Activated T-helper 9 cell treated with anti-CD3 and anti-CD28 coated beads, Interleukin-2, amount 50 U/mL, for 16 hours (primary cell): ENCODE measurements around the gene VPS16.

Source experiments
- DNase-seq: peaks from one replicate; pipeline ENCODE4 v3.0.0-alpha.2; 2020; ENCODE audit warnings: low read depth

VPS16 gene

DNA sequence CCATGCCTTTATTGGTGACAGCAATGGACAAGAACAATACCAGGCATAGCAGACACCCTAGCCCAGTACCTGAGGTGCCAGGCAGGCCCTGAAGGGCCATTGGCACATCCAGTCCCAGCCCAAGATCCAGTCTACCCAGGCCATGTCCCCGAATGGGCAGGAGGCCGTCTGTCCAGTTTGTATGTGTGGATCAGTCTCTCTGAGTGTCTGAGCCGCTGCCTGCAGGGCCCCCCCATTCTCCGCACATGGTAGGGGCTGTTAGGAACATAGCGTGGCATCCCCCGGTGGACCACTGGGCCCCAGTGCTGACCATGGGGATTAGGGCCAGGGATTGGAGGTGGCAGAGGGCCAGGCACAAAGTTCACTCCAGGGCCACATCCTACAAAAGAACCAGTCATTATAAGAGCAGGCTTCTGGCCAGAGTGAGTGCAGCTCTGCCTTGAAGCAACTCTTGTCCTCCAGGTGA is 5.2 kb upstream of the VPS16 start:
- no peak for DNase-seq

DNA sequence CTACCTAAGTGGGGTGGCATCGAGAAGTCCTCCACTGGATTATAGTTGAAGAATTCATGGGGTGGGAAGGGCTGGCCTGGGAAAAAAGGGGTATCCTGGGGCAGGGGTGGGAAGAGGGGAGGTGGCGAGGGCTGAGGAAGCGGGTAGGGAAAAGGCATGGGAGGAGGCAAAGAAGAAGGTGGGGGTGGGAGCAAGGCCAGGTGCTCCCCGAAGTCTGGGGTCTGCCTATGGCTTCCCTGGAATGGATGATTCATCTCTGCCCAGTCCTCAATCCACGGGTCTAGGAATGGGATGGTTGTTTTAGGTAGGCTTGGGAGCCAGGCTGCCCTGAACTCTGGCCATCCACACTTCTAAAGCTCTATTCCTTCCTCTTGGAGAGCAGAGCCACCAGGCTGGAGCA is 4.5 kb upstream of the VPS16 start:
- DNase-seq = no peak

DNA sequence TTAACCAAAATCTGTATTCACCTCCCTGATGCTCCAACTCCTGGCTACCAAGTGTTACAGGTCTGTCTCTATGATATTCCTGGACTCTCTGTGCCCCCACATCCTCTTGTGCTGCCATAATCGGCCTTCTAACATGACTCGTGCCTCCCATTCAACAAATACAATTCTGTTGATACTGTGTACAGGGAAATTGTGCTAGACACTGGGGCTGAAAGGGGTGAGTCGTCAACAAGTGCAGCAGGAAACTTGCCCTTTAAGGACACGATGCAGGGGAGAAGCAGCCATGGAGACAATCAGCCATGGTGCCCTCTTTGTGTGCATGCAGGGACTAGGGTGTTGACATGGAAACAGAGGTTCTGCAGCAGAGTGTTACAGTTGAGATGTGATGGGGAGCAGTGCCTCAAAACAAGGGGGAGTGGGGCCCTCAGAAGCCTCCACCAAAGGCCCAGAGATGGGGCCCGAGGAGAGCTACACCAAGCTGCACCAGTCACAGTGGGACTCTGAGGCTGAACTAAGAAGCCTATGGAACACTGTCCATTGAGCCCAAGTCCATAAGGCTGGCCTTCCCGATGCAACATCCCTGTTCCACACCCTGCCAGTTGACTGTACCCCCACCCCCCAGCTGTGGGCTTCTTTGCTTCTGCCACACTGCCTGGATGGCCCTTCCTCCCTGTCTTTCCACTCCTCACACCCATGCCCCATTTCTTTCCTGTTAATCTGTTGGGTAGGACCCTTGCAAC is 3.2 kb upstream of the VPS16 start:
- no peak for DNase-seq

DNA sequence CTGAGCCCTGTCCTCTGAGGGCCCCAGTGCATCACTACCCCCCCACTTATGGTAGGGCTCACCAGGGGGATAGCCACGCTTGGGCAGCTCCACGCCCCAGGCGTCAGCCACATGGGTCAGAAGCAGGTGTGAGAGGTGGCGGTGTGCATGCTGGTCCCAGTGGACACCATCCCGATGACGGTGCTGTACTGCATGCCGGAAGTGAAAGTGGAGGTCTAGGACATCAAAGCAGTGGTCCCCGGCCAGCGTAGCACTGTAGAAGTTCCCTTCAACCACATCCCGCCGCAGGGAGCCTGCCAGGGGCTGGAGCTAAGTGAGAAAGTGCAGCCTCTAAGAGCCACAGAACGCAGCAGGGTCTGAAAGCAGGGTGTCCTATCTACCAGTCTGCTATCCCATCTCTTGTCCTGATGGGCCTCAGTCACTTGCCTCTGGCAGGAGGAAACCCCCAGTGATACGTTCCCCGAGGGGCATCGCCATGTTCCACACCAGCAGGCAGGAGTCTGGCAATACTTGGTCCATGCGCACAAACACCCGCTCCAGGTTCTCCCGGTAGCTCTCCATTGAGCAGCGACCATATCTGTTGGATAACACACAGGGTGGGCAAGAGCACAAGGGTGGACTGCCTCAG is 2.3 kb upstream of the VPS16 start:
- DNase-seq = no peak

DNA sequence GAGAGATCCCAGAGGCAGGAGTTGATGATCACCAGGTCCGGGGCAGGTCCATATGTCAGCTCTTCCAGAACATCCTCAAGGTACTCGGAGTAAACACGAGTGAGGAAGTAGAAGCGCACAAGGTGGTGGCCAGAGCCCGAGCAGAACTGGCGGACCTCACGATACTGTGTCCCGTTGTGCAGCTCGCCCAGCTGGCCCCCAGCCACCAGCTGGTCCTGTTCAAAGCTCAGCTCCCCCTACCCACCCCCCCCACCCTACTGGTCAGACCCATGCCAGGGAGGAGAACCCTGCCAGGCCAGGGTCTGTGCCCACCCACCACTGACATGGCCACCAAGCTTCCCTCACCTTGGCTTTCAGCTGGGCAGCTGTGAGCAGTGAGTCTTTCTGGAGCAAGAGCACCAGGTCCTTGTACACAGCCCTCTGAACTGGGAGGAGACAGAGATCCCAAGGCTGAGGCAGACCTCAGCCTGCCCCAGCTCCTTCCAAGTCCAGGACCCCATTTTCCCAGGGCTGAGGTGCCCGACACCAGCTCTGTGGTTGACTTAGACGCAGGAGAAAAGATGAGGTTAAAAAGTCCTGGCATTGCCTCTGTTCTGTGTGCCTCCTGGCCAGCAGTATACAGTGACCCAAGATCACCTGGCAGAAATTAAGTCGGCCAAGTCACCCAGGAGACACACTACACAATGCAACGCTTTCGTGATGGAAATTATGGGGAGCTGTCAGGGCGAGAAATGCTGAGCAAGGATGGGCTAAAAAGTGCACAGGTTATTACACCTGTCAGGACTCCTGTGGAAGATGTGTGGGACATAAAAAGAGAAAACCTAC is 1.5 kb upstream of the VPS16 start:
- DNase-seq = no peak

DNA sequence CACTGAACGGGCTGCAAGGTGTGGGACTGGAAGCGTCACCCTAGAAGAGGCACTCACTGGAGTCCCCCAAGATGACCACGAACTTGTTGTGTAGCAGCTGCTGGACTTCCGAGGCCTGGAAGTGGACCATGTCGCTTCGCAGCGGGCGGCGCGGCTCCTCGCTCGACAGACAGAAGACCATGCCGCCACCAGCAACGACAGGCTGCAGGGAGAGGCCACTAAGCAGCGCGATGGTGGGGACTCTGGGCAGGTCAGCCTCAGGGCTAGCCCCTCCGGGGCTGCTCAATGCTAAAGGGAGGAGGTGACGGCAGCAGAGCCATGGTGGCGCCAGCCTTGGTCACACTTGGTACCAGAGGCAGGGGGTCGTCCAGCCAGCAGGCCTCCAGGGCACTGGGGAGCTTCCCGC is 810 bp upstream of the VPS16 start:
- DNase-seq = no peak

DNA sequence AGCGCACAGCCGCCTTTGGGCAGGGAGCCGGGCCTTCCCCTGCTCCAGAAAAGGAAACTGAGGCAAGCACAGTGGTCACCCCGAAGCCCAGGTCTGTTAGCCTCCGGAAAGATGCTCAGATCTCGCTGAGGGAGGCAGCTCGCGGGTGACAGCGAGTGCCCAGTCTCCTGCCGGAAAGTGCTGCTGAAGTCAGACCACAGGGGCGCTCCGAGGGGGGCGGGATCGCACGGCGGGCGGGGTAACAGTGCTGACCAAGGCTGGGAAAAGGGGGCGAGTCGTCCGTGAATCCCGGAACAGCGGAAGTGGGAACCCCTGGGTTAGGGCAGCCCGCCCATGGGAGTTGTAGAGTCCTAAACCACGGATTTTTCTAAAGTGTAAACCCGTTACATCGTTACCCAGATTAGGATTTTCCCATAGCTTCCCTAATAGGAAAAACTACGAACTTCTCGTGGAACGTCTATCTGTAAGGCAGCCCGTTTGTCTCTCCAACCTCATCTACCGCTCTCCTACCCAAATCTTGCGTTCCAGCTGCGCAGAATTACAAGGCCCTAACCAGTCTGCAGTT is 504 bp downstream of the VPS16 start:
- peak; percentile 20 for DNase-seq

DNA sequence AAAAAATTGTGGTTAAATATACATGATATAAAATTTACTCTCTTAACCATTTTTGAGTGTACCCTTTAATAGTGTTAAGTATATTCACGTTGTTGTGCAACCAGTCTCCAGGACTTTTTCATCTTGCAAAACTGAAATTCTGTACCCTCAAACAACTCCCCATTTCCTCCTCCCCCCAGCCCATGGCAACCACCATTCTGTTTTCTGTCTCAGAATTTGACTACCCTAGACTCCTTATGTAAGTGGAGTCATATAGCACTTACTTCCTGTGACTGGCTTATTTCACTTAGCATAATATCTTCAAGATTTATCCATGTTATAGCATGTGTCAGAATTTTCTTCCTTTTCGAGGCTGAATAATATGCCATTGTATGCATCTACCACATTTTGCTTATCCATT is 5.1 kb downstream of the VPS16 start:
- DNase-seq = no peak

DNA sequence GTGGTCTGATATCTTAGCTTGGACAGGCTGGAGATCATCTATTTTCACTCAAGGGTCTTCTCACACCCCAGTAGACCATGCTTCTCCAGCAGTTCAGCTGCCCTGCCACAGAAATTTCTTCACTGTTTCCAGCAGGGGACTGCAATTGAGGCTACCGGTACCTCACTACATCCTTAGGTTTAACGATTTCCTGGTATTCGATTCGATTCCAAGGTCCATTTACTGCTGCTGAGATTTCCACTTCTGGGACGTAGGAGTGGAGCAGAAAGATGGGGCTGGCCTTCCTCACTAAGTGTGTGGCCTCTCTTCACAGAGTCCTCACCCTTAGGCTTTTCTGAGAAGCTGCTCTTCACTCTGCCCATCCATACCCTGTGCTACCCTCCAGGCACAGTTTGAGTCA is 6.2 kb downstream of the VPS16 start:
- no peak for DNase-seq

DNA sequence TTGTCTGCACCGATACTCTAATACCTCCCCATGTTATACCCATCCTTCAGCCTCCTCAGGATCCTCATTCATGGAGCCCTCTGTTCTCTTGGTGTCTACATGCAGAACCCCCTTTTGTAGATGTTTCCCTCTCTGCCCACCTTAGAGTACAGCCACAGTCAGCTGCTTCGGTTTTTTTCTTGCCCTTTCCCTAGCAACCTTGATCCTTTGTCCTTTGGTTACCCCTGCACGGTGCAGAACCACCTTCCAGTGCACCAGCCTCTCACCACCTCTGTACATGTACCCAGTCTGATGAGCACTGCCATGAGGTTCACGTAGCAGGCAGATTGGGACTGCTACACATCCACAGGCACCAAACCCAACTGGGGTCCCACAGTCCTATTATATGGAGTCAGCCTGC is 7.3 kb downstream of the VPS16 start:
- no peak for DNase-seq

DNA sequence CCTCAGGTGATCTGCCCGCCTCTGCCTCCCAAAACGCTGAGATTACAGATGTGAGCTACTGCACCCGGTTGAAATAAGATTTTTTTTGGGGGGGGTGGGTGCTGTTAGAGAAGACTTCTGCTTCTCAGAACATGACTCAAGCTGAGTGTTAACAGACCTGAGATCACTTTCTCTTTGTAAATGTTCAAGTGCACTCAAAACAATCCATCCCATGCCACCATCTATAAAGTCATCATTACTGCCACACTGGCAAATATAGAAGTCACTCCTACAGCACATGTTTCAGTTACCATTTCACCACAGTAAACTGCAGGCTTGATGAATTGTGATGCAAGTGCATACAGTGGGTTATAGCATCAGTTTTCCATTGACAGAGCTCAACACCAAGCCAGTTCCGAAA is 9.0 kb downstream of the VPS16 start:
- DNase-seq = no peak

DNA sequence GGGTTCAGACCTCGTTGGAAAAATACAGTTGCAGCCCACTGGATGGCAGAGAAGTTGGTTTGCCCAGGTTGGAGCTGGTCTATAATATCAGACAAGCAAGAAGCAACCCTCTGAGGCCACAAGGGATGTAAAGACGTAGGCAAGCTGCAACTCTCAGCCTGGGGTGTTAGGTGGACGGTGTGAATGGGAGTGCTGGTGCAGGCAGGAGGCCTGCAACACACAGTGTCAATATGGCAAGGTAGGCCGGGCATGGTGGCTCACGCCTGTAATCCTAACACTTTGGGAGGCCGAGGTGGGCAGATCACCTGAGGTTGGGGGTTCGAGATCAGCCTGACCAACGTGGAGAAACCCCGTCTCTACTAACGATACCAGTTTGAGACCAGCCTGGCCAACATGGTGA is 10.5 kb downstream of the VPS16 start:
- DNase-seq = no peak

DNA sequence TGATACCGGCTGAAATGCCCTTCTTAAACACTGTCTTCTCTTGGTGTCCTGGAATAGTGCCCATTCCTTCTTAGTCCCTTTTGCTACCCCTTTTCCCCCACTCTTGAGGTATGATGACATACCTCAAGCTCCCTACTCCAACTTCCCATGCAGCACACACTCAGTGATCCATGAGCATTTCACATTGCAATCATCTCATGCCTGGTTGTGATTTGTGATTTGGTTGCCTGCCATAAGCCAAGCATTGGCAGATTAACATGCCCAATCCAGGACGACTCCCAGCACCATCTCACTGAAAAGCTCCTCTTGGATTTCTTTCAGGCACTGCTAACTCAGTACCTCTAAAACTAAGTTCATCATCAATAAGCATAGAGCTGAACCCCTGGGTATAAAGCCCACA is 18.0 kb downstream of the VPS16 start:
- DNase-seq = no peak

DNA sequence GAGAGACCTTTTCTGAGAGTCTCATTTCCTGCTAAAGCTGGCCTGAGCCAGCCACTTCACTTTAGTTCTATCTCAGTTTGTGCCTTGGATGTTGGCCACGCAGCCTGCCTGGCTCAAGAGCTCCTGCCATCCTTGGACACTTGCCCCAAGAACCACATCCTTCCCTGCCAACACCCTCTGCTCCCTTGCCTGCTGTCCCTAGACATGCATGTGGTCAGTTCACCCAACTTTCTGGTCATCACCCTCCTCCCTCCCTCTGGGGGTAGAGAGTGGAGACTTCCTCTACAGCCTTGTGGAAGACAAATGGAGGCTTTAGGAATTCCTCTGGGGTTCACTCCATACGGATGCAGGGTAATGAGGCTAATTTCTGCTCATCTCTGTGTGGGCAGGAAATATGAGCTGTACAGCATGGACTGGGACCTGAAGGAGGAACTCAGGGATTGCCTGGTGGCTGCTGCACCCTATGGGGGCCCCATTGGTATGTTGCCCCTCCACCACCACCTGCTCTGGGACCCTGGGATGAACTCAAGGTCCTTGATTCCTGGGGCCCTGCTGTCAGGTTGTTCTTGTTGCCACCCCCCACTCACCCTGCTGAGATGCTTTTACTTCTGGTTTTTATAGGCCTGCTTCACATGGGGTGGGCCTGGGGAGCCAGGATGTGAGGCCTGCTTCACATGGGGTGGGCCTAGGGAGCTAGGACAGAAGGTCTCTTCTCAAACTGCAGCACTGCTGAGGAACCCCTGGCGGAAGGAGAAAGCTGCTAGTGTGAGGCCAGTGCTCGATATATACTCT is 19.0 kb downstream of the VPS16 start:
- no peak for DNase-seq

DNA sequence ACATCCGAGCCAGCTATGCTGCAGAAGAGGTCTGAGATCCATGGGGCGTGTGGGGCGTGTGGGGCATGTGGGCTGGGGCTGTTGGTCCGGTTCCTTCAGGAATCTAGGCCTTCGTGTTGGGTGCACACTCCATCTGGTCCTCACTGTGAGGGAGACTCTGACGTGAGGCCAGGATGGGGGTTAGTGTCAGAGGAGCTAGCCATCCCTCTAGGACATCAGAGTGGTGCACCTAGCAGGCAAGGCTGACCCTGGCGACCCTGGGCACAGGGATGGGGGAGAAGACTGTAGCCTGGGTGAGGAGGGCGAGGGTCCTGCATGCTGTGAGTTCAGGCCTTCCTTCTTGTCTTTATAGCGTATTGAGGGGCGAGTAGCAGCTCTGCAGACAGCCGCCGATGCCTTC is 24.1 kb downstream of the VPS16 start:
- no peak for DNase-seq

DNA sequence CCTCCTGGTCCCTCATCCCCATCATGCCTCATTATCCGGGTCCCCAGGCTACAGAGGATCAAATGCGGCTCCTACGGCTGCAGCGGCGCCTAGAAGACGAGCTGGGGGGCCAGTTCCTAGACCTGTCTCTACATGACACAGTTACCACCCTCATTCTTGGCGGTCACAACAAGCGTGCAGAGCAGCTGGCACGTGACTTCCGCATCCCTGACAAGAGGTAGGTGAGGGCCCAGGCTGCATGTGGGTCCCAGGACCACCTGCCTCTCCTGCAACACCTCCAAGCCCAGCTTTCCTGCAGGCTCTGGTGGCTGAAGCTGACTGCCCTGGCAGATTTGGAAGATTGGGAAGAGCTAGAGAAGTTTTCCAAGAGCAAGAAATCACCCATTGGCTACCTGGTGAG is 24.6 kb downstream of the VPS16 start:
- DNase-seq = no peak

DNA sequence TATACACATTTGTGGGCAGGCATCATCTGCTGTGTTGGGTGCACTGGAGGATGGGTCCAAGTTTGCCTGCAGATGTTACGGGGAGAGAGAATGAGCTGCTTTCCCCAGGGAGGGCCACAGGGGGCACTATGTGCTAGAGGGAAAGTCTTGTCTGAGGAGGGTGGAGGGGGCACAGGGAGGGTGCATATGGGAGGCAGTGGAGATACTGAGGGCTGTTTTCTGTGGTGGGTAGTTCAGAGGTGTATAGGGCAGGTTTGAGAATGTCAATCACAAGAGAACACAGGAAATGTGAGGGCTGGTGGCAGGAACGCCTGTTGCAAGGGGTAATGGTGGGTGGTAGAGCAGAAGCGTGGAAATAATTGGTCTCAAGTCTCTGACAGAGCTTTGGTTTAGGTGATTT is 25.1 kb downstream of the VPS16 start:
- no peak for DNase-seq

DNA sequence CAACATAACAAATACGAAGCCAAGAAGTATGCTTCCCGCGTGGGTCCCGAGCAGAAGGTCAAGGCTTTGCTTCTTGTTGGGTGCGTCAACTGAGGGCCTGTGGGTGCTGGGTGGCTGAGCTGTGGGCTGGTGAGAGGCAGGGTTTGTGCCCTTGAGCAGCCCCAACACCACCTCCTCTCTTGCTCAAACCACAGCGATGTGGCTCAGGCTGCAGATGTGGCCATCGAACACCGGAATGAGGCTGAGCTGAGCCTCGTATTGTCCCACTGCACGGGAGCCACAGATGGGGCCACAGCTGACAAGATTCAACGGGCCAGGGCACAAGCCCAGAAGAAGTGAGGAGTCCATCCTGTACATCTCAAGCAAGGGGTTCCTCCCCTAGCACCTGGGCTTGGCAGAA is 25.7 kb downstream of the VPS16 start:
- DNase-seq = no peak

DNA sequence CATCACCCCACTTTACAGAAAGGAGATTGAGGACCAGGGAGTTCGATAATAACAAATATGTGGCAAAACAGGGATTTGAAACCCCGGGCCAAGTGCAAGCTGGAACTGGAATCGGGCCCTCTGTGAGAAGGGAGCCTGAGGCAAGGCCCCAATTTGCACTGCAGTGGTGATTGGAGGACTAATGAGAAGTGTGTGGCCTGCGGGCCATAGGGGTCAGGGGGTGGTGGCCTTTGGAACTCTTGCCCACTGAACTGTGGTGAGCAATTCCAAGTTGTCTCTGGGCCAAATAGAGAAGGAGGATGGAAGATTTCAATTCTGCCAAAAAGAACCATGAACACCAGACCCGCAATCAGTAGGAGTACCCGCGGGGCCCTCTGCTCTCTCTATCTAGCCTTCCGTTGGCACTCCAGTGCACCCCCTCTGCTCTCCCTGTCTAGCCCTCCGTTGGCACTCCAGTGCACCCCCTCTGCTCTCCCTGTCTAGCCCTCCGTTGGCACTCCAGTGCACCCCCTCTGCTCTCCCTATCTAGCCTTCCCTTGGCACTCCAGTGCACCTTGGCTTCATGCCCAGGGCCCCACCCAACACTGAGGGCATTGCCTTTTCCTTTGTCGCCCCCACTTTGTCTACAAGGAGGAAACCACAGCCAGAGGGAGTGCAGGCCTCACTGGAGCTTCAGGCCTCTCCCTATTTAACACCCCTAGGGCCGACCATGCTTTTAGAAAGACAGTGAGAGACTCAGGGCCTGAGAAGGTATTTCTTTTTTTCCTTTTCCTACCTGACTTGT is 26.7 kb downstream of the VPS16 start:
- no peak for DNase-seq

DNA sequence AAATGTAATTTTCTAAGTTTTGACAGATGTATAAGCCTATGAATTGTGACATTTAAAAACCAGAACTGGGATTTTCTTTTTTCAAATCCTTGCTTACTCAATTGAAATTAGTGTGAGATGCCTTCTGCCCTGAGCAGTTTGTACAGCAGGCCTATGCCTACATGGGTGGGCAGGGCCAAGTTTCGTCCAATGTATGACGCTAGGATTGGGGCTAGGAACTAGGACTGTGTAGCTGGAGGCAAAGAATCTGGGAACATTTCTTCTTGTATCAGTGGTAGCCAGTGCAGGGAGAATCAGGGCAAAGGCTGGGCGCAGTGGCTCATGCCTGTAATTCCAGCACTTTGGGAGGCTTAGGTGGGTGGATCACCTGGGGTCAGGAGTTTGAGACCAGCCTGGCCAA is 28.8 kb downstream of the VPS16 start:
- DNase-seq = no peak

DNA sequence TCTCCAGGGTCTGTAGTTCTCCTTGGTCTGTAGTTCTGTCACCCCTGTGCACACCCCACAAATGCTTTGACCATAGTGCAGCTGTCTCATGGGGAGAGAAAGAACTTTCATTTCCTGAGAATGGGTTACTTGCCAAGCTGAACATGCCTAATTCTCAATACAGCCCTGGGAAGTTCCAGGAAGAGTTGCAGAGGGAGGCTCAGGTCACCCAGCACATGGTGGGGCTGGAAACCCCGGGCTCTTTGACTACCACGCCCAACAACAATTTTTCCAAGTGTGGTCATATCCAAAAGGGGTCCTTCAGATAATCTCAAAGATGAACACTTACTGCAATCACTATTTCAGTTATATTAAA is 30.5 kb downstream of the VPS16 start:
- no peak for DNase-seq
